GM12864 (cell line): ENCODE results near the gene SCAI.

Experiments
- DNase-seq: peaks from one replicate; pipeline ENCODE4 v3.0.0-alpha.2; 2011; ENCODE audit warnings: low read depth
- H3K4me3 ChIP-seq: 2 replicates; pipeline ENCODE4 v1.5.1; 2011; ENCODE audit warnings: mild to moderate bottlenecking, low read depth, low read length, control low read depth
- CTCF ChIP-seq: IDR thresholded peaks from 2 replicates; pipeline ENCODE4 v1.5.1; 2011; ENCODE audit warnings: low read depth, mild to moderate bottlenecking, moderate library complexity, low read length, control low read depth, inconsistent platforms; ENCODE audit errors: missing control alignments

Gene SCAI

DNA sequence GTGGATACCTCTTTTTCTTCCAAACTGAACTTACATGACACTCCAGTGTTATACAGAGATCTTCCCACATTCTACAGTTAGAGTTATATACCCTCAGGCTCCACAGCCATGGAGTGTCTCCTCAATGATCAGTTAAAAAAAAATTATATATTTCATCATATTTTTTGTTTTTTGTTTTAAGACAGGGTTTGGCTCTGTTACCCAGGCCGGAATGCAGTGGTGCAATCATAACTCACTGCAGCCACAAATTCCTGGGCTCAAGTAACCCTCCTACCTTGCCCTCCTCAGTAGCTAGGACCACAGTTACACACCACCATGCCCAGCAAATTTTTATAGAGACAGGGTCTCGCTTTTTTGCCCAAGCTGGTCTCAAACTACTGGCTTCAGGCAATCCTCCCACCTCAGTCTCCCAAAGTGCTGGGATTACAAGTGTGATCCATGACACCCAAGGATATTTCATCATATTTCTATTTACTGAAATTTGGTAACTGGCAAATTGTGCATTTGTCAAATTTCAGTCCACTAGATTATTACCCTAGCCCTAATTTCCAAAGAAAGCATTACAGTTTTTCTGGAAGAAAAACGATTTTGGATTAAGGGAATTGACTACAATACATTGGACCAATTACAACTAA, 18.1 kb upstream of the SCAI start:
- no peak for DNase-seq
- no peak overlapping the region for H3K4me3 ChIP-seq
- TF ChIP-seq CTCF, result no peak

DNA sequence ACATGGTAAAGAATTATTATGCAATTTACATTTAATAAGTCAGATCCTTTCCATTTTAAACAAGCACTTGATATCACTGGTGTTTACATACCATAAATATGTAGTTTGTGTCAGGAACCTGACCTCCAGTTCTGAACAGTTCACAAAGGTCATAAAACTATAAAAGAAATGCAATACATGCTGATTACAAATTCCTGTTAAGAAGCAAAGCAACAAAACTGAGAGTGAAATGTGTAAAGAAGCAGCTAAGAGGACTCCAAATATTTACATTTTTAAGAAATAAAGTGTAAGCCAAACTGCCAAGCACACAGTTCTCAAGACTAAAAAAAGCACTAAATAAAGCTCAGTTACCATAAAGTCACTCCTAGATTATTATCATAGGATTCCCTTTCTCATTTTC, 17.4 kb upstream of the SCAI start:
- DNase-seq, result no peak
- no peak overlapping the region for H3K4me3 ChIP-seq
- no peak for TF ChIP-seq CTCF

DNA sequence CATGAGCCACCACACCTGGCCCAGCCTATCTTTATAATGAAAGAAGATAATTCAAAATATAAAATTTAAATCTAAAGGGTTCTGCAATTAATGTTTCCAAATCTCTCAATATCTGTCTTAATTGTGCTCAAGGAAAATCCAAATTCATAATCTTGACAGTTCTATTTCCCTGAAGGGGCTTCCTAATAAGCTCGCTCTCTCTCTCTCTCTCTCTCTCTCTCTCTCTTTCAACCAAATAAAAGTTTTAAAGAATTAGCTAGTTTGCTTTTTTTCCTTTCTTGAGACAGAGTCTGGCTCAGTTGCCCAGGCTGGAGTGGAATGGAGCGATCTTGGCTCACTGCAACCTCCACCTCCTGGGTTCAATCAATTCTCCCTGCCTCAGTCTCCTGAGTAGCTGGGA, 13.2 kb upstream of the SCAI start:
- no peak overlapping the region for H3K4me3 ChIP-seq
- no peak for DNase-seq
- no peak for TF ChIP-seq CTCF

DNA sequence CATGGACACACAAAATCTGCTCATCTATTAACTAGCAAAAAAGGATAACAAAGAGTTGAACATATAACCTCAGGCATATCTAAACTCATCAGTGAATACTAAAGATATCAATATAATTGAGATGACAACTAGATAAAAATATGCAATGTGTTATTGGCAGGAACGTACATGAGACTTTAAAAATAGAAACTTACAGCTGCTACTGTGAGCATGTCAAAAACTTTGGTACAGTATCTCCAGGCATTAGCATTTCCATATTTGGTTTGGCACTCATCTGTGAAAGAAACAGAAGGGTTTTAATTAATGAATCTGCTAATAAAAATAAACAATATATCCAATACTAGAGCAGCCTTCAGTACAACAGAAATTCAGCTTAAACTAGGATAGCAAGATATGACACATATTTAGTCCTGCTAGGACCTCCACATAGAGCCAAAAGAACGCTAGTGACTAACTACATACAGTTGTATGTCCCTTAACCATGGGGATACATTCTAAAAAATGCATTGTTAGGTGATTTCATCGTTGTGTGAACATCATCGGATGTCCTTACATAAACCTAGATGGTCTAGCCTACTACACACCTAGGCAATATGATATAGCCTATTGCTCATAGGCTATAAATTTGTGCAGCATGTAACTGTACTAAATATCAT, 10.5 kb upstream of the SCAI start:
- no peak overlapping the region for H3K4me3 ChIP-seq
- no peak for TF ChIP-seq CTCF
- no peak for DNase-seq

- H3K4me3 ChIP-seq, result no peak overlapping the region
- DNase-seq, result no peak
- no peak for TF ChIP-seq CTCF
These were observed 8.4 kb upstream of the SCAI start for GRCh38 chr9:125151730-125152129.

- no peak for DNase-seq
- TF ChIP-seq CTCF, result no peak
- no peak overlapping the region for H3K4me3 ChIP-seq
These were observed 7.3 kb upstream of the SCAI start for GRCh38 chr9:125150349-125151245.
